DMS 273 (cell line): Measurements from ENCODE around the gene FRMD8.

ENCODE experiments used
- DNase-seq: peaks from one replicate; lab custom pipeline; 2025; ENCODE audit not compliant: unreplicated experiment; lab: John Stamatoyannopoulos, UW

The FRMD8 gene

GRCh38 chr11:65423516-65424204 is 37.2 kb downstream of the FRMD8 start:
- DNase-seq = no peak

DNA sequence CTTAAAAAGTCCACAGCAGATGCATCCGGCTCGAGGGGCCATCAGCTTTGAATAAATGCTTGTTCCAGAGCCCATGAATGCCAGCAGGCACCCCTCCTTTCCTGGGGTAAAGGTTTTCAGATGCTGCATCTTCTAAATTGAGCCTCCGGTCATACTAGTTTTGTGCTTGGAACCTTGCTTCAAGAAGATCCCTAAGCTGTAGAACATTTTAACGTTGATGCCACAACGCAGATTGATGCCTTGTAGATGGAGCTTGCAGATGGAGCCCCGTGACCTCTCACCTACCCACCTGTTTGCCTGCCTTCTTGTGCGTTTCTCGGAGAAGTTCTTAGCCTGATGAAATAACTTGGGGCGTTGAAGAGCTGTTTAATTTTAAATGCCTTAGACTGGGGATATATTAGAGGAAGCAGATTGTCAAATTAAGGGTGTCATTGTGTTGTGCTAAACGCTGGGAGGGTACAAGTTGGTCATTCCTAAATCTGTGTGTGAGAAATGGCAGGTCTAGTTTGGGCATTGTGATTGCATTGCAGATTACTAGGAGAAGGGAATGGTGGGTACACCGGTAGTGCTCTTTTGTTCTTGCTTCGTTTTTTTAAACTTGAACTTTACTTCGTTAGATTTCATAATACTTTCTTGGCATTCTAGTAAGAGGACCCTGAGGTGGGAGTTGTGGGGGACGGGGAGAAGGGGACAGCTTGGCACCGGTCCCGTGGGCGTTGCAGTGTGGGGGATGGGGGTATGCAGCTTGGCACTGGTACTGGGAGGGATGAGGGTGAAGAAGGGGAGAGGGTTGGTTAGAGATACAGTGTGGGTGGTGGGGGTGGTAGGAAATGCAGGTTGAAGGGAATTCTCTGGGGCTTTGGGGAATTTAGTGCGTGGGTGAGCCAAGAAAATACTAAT is 38.0 kb downstream of the FRMD8 start:
- DNase-seq = no peak

DNA sequence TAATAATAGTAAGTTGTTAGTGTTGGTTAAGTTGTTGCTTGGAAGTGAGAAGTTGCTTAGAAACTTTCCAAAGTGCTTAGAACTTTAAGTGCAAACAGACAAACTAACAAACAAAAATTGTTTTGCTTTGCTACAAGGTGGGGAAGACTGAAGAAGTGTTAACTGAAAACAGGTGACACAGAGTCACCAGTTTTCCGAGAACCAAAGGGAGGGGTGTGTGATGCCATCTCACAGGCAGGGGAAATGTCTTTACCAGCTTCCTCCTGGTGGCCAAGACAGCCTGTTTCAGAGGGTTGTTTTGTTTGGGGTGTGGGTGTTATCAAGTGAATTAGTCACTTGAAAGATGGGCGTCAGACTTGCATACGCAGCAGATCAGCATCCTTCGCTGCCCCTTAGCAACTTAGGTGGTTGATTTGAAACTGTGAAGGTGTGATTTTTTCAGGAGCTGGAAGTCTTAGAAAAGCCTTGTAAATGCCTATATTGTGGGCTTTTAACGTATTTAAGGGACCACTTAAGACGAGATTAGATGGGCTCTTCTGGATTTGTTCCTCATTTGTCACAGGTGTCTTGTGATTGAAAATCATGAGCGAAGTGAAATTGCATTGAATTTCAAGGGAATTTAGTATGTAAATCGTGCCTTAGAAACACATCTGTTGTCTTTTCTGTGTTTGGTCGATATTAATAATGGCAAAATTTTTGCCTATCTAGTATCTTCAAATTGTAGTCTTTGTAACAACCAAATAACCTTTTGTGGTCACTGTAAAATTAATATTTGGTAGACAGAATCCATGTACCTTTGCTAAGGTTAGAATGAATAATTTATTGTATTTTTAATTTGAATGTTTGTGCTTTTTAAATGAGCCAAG is 38.9 kb downstream of the FRMD8 start:
- DNase-seq = no peak

DNA sequence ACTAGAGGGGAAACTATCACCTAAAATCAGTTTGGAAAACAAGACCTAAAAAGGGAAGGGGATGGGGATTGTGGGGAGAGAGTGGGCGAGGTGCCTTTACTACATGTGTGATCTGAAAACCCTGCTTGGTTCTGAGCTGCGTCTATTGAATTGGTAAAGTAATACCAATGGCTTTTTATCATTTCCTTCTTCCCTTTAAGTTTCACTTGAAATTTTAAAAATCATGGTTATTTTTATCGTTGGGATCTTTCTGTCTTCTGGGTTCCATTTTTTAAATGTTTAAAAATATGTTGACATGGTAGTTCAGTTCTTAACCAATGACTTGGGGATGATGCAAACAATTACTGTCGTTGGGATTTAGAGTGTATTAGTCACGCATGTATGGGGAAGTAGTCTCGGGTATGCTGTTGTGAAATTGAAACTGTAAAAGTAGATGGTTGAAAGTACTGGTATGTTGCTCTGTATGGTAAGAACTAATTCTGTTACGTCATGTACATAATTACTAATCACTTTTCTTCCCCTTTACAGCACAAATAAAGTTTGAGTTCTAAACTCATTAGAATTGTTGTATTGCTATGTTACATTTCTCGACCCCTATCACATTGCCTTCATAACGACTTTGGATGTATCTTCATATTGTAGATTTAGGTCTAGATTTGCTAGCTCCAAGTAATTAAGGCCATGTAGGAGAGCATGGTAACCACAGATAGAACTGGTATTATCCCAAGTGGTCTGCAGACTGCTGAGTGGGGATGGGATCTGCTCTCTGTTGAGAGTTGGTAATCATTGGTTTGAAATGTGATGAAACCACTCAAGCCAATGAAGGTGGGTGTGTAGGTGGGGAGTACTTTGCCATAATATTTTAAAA is 39.8 kb downstream of the FRMD8 start:
- DNase-seq = no peak

DNA sequence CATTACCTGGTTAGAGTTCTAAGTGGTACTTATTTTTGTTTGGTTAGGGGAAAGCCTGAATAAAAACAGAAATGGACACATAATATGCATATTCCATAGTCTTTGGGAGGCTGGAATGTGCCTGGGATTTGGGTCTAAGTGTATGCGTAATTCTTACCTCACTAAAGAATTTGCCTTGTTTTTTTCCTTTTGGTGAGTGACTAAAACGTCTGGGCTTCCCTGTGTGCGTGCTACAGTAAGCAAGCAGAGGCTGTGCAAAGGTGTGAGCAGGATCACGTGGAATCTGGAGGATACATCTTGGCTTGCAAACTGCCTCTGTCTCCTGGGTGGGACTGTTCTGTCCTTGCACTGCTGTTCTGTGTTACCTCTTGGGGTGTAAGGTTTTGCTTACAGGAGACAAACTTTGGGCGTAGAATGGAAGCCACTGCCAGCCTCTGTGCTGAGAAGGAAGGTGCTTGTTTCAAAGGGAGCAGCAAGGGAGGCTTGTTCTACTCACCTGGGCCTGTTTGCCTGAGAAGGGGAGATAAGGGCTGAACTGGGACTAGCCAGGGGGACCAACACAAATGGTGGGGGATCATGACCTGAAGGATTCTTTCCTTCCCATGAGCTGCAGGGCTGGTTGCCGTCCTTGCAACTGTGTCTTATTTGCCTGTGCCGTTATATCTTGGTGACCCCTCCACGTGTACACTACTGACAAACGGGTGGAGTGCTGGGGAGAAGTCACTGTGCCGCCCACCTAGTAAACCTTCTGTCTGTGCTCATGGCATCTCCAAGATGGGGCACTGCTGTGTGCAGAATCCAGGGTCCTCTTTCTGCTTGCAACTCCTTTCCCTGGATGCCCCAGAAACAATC is 40.6 kb downstream of the FRMD8 start:
- DNase-seq = peak; percentile 84

DNA sequence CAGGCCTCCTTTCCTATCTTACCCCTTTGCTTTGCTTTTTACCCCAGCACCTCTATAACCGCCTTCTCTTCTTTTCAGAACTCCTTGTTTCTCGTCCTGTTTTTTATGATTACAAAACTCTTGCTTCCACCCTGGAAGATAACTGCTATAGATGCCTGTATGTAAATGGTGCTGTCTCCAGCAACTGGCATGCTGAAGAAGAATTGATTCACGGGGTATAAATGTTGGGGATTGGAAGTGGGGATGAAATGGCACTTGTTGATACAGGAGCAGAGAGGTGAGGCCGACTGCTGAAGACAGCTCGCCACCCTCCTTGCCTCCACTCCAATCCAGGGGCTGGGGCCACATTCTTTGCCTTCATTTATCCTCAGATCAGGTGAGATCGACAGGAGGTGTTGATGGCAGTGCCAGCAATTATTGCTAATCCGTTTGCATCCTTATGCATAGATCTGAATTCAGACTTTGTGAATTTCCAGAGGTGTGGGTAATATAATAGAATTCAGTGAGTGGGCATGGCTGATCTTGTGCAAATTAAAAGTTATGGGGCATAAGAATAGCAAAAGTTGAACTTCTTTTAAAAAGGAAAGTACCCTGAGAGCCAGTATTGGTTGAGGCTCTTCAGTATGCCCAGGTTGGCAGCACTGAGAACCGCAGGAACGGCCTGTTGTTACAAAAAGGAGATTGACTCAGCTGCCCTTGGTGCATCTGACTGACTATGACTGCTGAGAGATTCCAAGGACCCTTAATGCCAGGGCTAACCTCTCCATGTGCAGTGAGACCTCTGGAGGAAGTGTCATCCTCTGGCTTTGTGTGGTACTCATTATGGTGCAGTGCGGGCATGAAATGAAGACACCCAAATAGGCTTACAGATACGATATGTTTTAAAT is 41.5 kb downstream of the FRMD8 start:
- peak; percentile 85 for DNase-seq

DNA sequence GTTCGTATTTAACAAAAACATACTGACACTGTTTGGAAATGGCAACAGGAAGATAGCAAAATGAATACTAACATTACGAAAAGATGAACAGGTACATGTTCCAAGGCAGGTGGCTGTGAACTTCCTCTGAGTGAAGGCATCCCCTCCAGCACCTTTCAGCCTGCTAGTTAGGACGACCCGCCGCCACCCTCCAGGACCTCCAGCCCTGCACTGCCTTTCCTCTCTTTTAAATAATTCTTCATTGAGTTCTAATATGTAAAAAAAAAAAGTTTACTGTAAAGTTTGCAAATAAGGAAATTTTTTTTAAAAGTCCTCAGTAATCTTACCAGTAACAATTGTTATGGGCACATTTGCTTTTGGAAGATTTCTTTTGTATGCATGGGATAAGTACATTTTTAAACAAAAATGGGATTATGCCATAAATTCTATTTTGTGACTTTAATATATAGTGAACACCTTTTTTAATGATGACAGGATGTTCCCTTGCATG is 42.2 kb downstream of the FRMD8 start:
- no peak for DNase-seq

DNA sequence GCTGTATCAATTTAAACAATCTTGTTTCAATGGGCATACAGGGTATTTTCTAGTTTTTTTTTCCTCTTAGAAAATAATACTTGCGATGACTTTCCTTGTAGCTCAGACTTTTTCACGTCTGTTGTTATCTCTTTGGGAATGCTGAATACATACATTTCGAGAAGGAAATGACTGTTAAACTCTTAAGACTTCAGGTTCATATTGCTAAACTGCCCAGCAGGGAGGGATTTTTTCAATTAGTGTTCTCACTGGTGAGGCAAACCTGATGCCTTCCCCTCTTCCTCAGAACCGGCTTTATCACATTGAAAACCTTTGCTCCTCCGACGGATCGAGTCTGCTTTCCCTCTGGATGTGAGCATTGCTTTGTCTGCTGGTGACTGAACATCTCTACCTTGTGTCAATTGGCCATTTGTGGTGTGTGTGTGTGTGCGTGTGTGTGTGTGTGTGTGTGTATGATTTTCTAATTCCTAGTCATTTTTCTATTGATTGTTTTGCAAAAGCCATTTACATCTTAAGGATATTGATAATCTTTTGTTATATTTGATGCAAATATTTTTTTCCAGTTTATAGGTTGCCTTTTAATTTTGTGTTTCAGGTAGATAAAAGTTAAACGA is 42.7 kb downstream of the FRMD8 start:
- DNase-seq = peak; percentile 81

DNA sequence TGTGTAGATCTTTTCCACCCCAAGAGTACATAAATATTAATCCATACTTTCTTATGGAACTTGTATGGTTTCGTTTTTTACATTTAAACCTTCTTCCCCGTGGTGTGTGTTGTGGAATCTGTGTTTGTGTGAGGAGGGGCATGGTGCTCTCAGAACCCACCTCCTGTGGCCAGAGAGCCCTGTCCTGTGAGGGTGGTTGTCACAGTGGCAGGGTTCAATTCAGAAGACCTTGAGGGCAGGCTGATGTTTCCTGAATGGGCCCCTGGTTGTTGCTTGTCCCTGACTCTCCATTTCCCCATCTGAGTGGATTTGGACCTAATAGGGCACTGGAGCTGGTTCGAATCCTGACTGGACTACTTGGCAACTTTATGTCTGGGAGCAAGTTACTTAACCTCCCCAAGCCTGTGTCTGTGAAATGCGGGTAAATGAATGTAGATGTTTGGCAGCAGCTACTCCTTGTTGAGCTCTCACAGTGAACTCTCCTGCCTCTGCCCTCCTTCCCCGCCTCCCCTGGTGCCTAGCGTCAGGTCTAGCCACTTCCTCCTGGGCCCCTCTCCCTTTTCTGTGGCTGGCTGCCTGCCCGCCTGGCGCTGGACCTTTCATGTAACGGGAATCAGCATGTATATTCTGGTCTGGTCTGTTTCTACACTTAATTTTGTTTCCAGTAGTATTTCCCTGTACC is 43.4 kb downstream of the FRMD8 start:
- DNase-seq = peak; percentile 79

DNA sequence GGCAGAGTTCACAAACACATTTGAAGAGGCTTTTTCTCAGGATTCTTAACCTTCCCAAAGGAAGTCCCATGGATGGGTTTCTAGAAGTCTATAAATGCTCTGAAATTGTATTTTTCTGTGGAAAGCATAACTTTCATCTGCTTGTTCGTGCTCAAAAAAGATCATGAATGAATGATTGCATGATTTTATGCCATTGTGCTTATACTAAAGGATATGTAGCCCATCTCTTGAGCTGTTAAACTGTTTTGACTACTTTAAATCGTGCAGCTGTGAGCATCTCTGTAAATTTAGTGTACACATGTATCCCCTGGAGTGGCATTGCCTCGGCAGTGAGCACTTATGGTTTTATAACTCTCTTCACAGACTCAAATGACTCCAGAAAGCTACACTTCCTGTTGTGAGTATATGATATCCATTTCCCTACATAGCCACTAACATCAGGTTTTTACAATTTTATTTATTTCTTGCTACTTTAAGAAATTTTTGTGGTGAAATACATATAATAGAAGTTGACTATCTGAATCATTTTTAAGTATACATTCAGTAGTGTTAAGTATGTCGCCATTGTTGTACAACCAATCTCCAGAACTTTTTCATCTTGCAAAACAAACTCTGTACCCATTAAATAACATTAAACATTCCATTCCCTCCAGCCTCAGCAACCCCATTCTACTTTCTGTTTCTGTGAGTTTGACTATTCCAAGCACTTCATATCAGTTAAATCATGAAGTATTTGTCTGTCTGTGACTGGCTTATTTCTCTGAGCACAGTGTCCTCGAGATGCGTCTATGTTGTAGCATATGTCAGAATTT is 44.2 kb downstream of the FRMD8 start:
- DNase-seq = no peak

GRCh38 chr11:65431451-65432099 is 45.1 kb downstream of the FRMD8 start:
- no peak for DNase-seq

GRCh38 chr11:65432100-65432650 is 45.7 kb downstream of the FRMD8 start:
- no peak for DNase-seq

DNA sequence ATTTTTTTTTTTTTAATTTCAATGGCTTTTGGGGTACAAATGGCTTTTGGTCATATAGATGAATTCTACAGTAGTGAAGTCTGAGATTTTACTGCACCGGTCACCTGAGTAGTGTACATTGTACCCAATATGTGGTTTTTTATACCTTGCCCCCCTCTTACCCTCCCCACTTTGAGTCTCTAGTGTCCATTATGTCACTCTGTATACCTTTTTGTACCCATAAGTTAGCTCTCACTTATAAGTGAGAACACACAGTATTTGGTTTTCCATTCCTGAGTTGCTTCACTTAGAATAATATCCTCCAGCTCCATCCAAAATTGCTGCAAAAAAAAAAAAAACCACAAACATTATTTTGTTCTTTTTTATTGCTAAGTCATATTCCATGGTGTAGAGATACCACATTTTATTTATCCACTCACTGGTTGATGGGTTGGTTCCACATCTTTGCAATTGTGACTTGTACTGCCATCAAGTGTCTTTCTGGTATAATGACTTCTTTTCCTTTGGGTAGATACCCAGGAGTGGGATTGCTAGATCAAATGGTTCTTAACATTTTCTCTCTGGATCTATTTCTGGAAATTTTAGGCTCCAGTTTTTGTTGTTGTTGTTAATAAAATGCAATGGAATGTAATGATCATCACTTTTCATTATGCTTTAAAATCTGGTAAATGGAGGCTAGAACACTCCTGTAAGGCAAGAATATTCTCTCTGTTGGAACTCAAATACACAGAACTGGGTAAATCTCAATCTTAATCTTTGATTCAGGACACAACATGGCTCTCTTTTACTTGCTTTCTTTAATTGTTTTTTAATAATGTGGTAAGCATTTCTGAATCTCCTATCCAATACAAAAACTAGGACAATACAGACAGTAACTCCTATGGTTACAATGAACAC is 46.5 kb downstream of the FRMD8 start:
- DNase-seq = no peak

DNA sequence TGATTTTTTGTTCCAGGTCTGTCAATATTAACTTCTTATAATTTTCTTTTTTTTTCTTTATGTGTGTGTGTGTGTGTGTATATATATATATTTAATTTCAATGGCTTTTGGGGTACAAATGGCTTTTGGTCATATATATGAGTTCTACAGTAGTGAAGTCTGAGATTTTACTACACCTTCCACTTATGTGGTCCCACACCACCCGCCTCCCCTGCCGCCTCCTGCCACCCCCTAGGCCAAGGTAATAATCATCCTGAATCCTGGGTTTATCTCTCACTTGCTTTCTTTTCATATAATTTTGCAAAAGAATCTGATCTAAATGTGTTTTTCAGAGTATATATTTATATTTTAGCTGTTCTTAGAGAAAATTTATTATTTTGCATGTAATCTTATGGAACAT is 47.2 kb downstream of the FRMD8 start:
- no peak for DNase-seq
